Esophagus muscularis mucosa (tissue), 4 donors: Measurements from ENCODE around the gene ACACB. TPM values are rescaled to one million over a fixed set of nuclear protein-coding genes. Genes with fewer than 3 reads are reported as not detected.

Experiments used
- DNase-seq: peaks from one replicate; pipeline ENCODE4 v3.0.0-alpha.2; 2017; ENCODE audit errors: extremely low spot score
- H3K27ac ChIP-seq, 4 donors: fragments of 200-600 bp; sonication (generic); replicated peaks in 1 of 4; 1 replicate in 3 of 4; 2 replicates in 1 of 4; pipeline ENCODE4 v1.5.1; 2016 to 2019; ENCODE audit warnings: mild to moderate bottlenecking in 1 of 4
- H3K27me3 ChIP-seq, 4 donors: fragments of 200-600 bp; sonication (generic); one replicate each; pipeline versions ENCODE4 v1.5.1 to v1.6.0; 2016 to 2019
- H3K36me3 ChIP-seq, 4 donors: fragments of 200-600 bp; sonication (generic); one replicate each; pipeline ENCODE4 v1.5.1; 2016 to 2019
- H3K4me1 ChIP-seq, 4 donors: fragments of 200-600 bp; sonication (generic); one replicate each; pipeline ENCODE4 v1.5.1; 2016 to 2019
- H3K4me3 ChIP-seq, 4 donors: fragments of 200-600 bp; sonication (generic); 1 replicate in 2 of 4; 2 replicates in 2 of 4; pipeline ENCODE4 v1.5.1; 2016 to 2019; ENCODE audit warnings: mild to moderate bottlenecking in 4 of 4, moderate library complexity in 1 of 4
- H3K9me3 ChIP-seq, 4 donors: fragments of 200-600 bp; sonication (generic); 1 replicate in 3 of 4; 2 replicates in 1 of 4; pipeline ENCODE4 v1.5.1; 2016 to 2019
- EP300 ChIP-seq: sonication (generic); formaldehyde crosslinking; IDR thresholded peaks from one replicate; pipeline ENCODE4 v1.6.1; 2017; ENCODE audit warnings: antibody characterized with exemption
- POLR2A ChIP-seq: fragments of 450-650 bp; IDR thresholded peaks from one replicate; pipeline ENCODE4 v1.6.1; 2017; ENCODE audit warnings: antibody characterized with exemption, moderate library complexity, mild to moderate bottlenecking, low read depth
- POLR2AphosphoS5 ChIP-seq, 2 donors: sonication (generic); formaldehyde crosslinking; IDR thresholded peaks; one replicate each; pipeline ENCODE4 v1.6.1; 2017; ENCODE audit warnings: antibody characterized with exemption in 2 of 2
- WGBS: methylation state at CpG from one replicate; pipeline ENCODE4 v1.1.5; 2018; 5-methylcytosine and 5-hydroxymethylcytosine counted together
- intact Hi-C: fragments of 100-400 bp; cut with DNase I; formaldehyde crosslinking; loops from one replicate; pipeline ENCODE4 v1.15.1; 2023
- total RNA-seq, 4 donors: library from RNA; depleted of rRNA; stranded (reverse); fragments of >200 nt; gene quantifications; one replicate each; pipeline versions ENCODE4 v1.1.0 to v1.2.1, GENCODE V29; 2016
- TF ChIP-seq, protein P1 (sequence below), 3 experiments: fragments of 200-600 bp in 2 of 3; fragments of 450-650 bp in 1 of 3; sonication (generic) in 2 of 3; IDR thresholded peaks; one replicate each; pipeline ENCODE4 v1.5.1; 2017 to 2019; ENCODE audit warnings: antibody characterized with exemption in 3 of 3, mild to moderate bottlenecking in 2 of 3, moderate library complexity in 1 of 3

Gene ACACB
- total RNA-seq, 4 donors from 2014 or later: 59.6 to 134 (median 108) TPM

DNA sequence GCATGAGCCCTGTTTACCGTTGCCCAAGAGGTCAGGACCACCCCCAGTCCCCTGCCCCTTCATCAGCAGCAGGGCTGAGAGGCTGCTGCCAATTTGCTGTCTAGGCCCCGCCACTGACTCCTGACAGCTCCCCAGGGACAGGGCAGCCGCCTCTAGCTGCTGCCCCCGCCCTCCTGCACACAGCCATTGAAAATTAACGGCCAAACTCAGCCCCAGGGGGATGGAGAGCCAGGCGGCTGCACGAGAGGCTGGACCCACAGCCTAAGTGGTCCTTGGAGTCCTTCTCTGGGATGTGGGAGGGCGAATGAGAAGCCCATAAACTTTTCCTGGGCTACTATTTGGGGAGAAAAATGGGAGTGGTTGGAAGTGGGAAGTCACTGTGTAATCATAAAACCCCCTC lies 188.1 kb downstream of the ACACB start:
- WGBS: 64% methylated on average over 8 of the region's 8 CpGs
- TF ChIP-seq, protein P1, sequence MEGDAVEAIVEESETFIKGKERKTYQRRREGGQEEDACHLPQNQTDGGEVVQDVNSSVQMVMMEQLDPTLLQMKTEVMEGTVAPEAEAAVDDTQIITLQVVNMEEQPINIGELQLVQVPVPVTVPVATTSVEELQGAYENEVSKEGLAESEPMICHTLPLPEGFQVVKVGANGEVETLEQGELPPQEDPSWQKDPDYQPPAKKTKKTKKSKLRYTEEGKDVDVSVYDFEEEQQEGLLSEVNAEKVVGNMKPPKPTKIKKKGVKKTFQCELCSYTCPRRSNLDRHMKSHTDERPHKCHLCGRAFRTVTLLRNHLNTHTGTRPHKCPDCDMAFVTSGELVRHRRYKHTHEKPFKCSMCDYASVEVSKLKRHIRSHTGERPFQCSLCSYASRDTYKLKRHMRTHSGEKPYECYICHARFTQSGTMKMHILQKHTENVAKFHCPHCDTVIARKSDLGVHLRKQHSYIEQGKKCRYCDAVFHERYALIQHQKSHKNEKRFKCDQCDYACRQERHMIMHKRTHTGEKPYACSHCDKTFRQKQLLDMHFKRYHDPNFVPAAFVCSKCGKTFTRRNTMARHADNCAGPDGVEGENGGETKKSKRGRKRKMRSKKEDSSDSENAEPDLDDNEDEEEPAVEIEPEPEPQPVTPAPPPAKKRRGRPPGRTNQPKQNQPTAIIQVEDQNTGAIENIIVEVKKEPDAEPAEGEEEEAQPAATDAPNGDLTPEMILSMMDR (IDR thresholded peaks at IDR 0.05): no peak
- no peak for TF ChIP-seq POLR2A
- no peak for TF ChIP-seq EP300
- TF ChIP-seq POLR2AphosphoS5 (IDR thresholded peaks at IDR 0.05): no peak
- H3K36me3 ChIP-seq: no peaks in the 10 kb centered on the region
- peaks cover 8 to 19% (median 9%) of the 10 kb centered on the region in 4 donors for H3K4me1 ChIP-seq
- no peaks in the 10 kb centered on the region for H3K9me3 ChIP-seq
- no peak for DNase-seq
- no peak overlapping the region for H3K4me3 ChIP-seq
- no peak overlapping the region for H3K27ac ChIP-seq
- peaks cover 0 to 40% (median 10%) of the 10 kb centered on the region in 4 donors for H3K27me3 ChIP-seq
- intact Hi-C loops: no loop called here

DNA sequence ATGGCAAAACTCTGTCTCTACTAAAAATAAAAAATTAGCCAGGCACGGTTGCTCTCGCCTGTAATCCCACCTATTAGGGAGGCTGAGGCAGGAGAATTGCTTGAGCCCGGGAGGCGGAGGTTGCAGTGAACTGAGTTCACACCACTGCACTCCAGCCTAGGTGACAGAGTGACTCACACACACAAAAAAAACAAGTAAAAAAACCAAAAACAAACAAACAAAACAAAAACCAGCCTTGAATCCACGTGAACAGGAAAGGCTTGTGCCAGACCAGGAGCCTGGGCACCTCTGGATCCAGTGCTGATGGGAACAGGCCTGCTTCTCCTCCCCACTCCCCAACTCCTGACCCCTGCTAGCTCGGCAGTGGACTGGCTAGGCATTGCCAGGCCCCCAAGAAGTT lies 189.2 kb downstream of the ACACB start:
- peaks cover 14 to 27% (median 16%) of the 10 kb centered on the region in 4 donors for H3K4me1 ChIP-seq
- H3K9me3 ChIP-seq: no peaks in the 10 kb centered on the region
- H3K27me3 ChIP-seq: peaks cover 0 to 48% (median 10%) of the 10 kb centered on the region in 4 donors
- H3K27ac ChIP-seq: no peak overlapping the region
- no peaks in the 10 kb centered on the region for H3K36me3 ChIP-seq
- H3K4me3 ChIP-seq: no peak overlapping the region
- WGBS: 84% methylated on average over 6 of the region's 6 CpGs
- intact Hi-C loops: no loop called here
- DNase-seq: no peak
- TF ChIP-seq, protein P1 (IDR thresholded peaks at IDR 0.05): no peak
- TF ChIP-seq POLR2AphosphoS5 (IDR thresholded peaks at IDR 0.05) (no peak), POLR2A (no peak), EP300 (no peak)

DNA sequence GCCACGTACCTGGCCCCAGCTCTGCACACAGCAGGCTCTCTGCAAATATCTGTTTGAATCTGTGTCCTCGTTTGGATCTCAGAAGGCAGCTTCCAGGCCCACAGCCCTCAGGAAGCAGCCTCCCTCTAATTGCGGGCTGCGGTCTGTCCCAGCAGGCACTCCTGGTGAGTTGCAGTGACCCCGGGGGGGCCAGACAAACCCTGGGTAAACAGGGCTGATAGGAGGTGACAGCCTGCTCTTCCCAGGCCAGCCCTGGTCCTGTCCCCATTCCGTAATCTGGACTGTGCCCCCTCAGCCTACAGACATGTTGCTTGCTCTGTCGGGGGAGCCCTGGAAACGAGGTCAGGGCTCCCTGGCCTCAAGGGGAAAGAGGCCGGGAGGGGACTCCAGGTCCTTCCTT lies 190.7 kb downstream of the ACACB start:
- TF ChIP-seq, protein P1 (IDR thresholded peaks at IDR 0.05): no peak
- TF ChIP-seq POLR2A: no peak
- no peak for TF ChIP-seq EP300
- Histone ChIP-seq H3K4me3 (no peak overlapping the region), H3K27ac (no peak overlapping the region), H3K4me1 (peaks cover 16 to 31% (median 17%) of the 10 kb centered on the region in 4 donors), H3K36me3 (no peaks in the 10 kb centered on the region), H3K9me3 (no peaks in the 10 kb centered on the region), H3K27me3 (peaks cover 0 to 48% (median 10%) of the 10 kb centered on the region in 4 donors)
- 61% methylated on average over 6 of the region's 9 CpGs for WGBS
- intact Hi-C loops: no loop called here
- no peak for DNase-seq

DNA sequence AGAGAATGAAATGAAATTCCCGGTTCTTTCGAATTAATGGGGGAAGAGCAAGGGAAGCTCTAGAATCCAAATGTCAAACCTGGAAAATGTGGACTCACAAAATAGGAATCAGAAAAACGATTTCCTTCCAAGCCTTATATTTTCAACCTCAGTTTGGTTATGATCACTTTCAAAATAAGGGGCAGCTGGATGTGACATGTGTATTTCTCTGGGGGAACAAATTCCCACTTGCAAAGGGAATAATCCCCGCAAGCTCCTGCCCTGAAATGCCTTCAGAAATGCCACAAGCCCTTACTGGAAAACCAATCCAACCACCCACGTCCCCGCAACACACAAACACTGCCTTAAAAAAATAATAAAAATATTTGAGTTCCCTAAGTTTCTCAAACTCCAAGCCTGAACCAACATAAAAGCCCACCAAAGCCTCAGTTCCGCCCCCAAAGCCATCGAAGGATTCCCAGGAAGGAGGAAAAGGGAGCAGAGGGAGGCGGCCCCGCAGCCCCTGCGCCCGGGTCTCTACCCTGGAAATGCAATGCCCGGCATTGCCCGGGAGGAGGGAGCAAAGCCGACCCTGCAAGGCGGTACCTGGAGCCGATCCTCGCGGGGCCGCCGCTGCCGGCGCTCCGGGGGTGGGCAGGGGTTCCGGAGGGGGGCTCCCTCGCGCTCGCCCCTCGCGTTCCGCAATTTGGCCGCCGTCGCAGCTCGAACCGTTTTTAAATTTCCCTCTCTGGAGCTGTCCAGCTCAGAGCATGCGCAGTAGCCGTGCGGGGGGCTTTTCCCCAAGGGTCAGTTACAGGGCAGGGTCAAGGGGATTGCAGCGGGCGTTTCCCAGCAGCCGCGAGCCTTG lies 192.4 kb downstream of the ACACB start, which contains the start of gene FOXN4:
Gene FOXN4, minus strand, starts transcription at position 751 of the 847 bp plus-strand sequence. CDS start 963 bp downstream, outside the sequence.
- no peak within 1 kb of the TSS for H3K27ac ChIP-seq
- TF ChIP-seq EP300 (no peak), POLR2A (no peak), POLR2AphosphoS5 (IDR thresholded peaks at IDR 0.05) (no peak)
- TF ChIP-seq, protein P1 (IDR thresholded peaks at IDR 0.05): no peak
- peak within 1 kb of the TSS; percentile 55 to 67 (median 56) for H3K4me3 ChIP-seq
- H3K9me3 ChIP-seq: no peaks in the 10 kb centered on the region
- H3K36me3 ChIP-seq: no peaks in the 10 kb centered on the region
- intact Hi-C loops: no loop called here
- peaks cover 0 to 48% (median 10%) of the 10 kb centered on the region in 4 donors for H3K27me3 ChIP-seq
- no peak for DNase-seq
- H3K4me1 ChIP-seq: peaks cover 16 to 23% (median 17%) of the 10 kb centered on the region in 4 donors
- 20% methylated on average over 22 of the region's 43 CpGs for WGBS
